KMS-11 (cell line): Measurements from ENCODE around the gene ATF7IP.

Source experiments
- H2AFZ ChIP-seq: fragments of 200-600 bp; sonication (generic); 2 replicates; pipeline ENCODE4 v1.6.1; 2016; ENCODE audit warnings: antibody characterized with exemption, mixed run types, low read depth
- H3K27ac ChIP-seq: fragments of 200-600 bp; sonication (generic); 2 replicates; pipeline ENCODE4 v1.6.1; 2016; ENCODE audit warnings: mild to moderate bottlenecking, mixed run types
- H3K27me3 ChIP-seq: fragments of 200-600 bp; sonication (generic); 2 replicates; pipeline ENCODE4 v1.6.1; 2017; ENCODE audit warnings: mild to moderate bottlenecking, low read depth, mixed run types, moderate library complexity; ENCODE audit not compliant: insufficient read depth
- H3K36me3 ChIP-seq: fragments of 200-600 bp; sonication (generic); 2 replicates; pipeline ENCODE4 v1.6.1; 2017; ENCODE audit warnings: mild to moderate bottlenecking, mixed run types; ENCODE audit not compliant: insufficient read depth
- H3K4me1 ChIP-seq: fragments of 200-600 bp; sonication (generic); 2 replicates; pipeline ENCODE4 v1.6.1; 2016; ENCODE audit warnings: mild to moderate bottlenecking, low read depth, mixed run types; ENCODE audit not compliant: poor library complexity, severe bottlenecking
- H3K4me2 ChIP-seq: fragments of 200-600 bp; sonication (generic); 2 replicates; pipeline ENCODE4 v1.7.0; 2016; ENCODE audit warnings: mild to moderate bottlenecking, mixed run types
- H3K4me3 ChIP-seq: fragments of 200-600 bp; sonication (generic); IDR thresholded peaks from 2 replicates; pipeline ENCODE4 v1.6.1; 2017; ENCODE audit warnings: low read depth, low read length, mixed read lengths; ENCODE audit not compliant: insufficient read depth
- H3K79me2 ChIP-seq: fragments of 200-600 bp; sonication (generic); 2 replicates; pipeline ENCODE4 v1.6.1; 2016; ENCODE audit warnings: low read depth, mixed run types; ENCODE audit not compliant: insufficient read depth
- H3K9ac ChIP-seq: fragments of 200-600 bp; sonication (generic); 2 replicates; pipeline ENCODE4 v1.6.1; 2016; ENCODE audit warnings: mild to moderate bottlenecking, mixed run types
- H4K20me1 ChIP-seq: fragments of 200-600 bp; sonication (generic); 2 replicates; pipeline ENCODE4 v1.6.1; 2016; ENCODE audit warnings: mild to moderate bottlenecking, mixed run types; ENCODE audit not compliant: insufficient read depth
- CTCF ChIP-seq: fragments of 200-600 bp; sonication (generic); conservative IDR thresholded peaks from 2 replicates; pipeline ENCODE4 v1.6.1; 2017; ENCODE audit warnings: low read depth, mild to moderate bottlenecking, antibody characterized with exemption, low read length, moderate library complexity, mixed read lengths

The ATF7IP gene

GRCh38 chr12:14505626-14506596, 140.4 kb downstream of the ATF7IP start:
- no peaks in the 10 kb centered on the region for H4K20me1 ChIP-seq
- H3K27me3 ChIP-seq: no peaks in the 10 kb centered on the region
- no peak overlapping the region for H2AFZ ChIP-seq
- H3K4me2 ChIP-seq: no peak overlapping the region
- no peak overlapping the region for H3K27ac ChIP-seq
- no peaks in the 10 kb centered on the region for H3K36me3 ChIP-seq
- H3K9ac ChIP-seq: no peak overlapping the region
- no peak for TF ChIP-seq CTCF
- H3K4me1 ChIP-seq: no peaks in the 10 kb centered on the region
- no peaks in the 10 kb centered on the region for H3K79me2 ChIP-seq
- no peak overlapping the region for H3K4me3 ChIP-seq

- Histone ChIP-seq H3K4me3 (no peak overlapping the region), H3K36me3 (no peaks in the 10 kb centered on the region), H3K27ac (no peak overlapping the region), H3K79me2 (no peaks in the 10 kb centered on the region), H3K9ac (no peak overlapping the region), H3K4me2 (no peak overlapping the region), H3K4me1 (no peaks in the 10 kb centered on the region), H3K27me3 (no peaks in the 10 kb centered on the region), H4K20me1 (no peaks in the 10 kb centered on the region), H2AFZ (no peak overlapping the region)
- TF ChIP-seq CTCF: no peak
These were observed 145.1 kb downstream of the ATF7IP start for GRCh38 chr12:14510574-14510973.

- Histone ChIP-seq H3K36me3 (no peaks in the 10 kb centered on the region), H3K9ac (no peak overlapping the region), H3K79me2 (no peaks in the 10 kb centered on the region), H3K27ac (no peak overlapping the region), H3K4me2 (no peak overlapping the region), H3K4me1 (no peaks in the 10 kb centered on the region), H4K20me1 (no peaks in the 10 kb centered on the region), H3K27me3 (no peaks in the 10 kb centered on the region), H3K4me3 (no peak overlapping the region), H2AFZ (no peak overlapping the region)
- TF ChIP-seq CTCF: no peak
These were observed 148.8 kb downstream of the ATF7IP start for GRCh38 chr12:14514154-14514842.

GRCh38 chr12:14514946-14515345, 149.5 kb downstream of the ATF7IP start:
- Histone ChIP-seq H3K4me2 (no peak overlapping the region), H3K27ac (no peak overlapping the region), H2AFZ (no peak overlapping the region), H3K27me3 (no peaks in the 10 kb centered on the region), H3K9ac (no peak overlapping the region), H4K20me1 (no peaks in the 10 kb centered on the region), H3K4me3 (no peak overlapping the region), H3K4me1 (no peaks in the 10 kb centered on the region), H3K36me3 (no peaks in the 10 kb centered on the region), H3K79me2 (no peaks in the 10 kb centered on the region)
- TF ChIP-seq CTCF: no peak
